DND-41 (cell line): ENCODE measurements around the gene C10orf90.

Experiments
- EZH2 ChIP-seq: IDR thresholded peaks from 3 replicates; pipeline ENCODE4 v1.6.1; 2012; ENCODE audit warnings: borderline replicate concordance, low read depth, mild to moderate bottlenecking, moderate library complexity, low read length, inconsistent platforms; ENCODE audit not compliant: severe bottlenecking
- TF ChIP-seq, protein P1 (sequence below): IDR thresholded peaks from 2 replicates; pipeline ENCODE4 v1.5.1; 2012; ENCODE audit warnings: borderline replicate concordance, low read length, moderate library complexity, mild to moderate bottlenecking; ENCODE audit not compliant: poor library complexity, severe bottlenecking; ENCODE audit errors: extremely low read depth

DNA sequence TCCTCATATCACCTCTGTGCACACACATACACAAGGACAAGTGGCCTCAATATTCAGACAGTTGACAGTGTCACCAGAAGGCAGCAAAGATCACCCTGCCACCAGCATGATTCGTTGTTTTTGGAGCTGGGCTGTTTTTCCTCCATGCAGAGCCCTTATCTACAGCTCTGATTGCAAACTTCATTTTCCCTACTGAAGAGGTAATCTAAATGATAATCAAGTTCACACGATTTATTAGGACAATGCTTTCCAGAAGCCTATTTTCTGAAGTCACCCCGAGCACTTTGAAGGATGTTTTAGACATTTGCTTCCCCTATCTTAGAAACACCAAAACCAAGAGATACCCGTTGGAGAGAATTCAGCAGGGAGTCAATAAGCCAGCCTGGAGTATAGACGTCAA lies 236.3 kb downstream of the C10orf90 start:
- TF ChIP-seq, protein P1, sequence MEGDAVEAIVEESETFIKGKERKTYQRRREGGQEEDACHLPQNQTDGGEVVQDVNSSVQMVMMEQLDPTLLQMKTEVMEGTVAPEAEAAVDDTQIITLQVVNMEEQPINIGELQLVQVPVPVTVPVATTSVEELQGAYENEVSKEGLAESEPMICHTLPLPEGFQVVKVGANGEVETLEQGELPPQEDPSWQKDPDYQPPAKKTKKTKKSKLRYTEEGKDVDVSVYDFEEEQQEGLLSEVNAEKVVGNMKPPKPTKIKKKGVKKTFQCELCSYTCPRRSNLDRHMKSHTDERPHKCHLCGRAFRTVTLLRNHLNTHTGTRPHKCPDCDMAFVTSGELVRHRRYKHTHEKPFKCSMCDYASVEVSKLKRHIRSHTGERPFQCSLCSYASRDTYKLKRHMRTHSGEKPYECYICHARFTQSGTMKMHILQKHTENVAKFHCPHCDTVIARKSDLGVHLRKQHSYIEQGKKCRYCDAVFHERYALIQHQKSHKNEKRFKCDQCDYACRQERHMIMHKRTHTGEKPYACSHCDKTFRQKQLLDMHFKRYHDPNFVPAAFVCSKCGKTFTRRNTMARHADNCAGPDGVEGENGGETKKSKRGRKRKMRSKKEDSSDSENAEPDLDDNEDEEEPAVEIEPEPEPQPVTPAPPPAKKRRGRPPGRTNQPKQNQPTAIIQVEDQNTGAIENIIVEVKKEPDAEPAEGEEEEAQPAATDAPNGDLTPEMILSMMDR, result no peak
- no peak for TF ChIP-seq EZH2
